ENCODE results near the gene RADX. TPM values are rescaled to one million over a fixed set of nuclear protein-coding genes. Genes with fewer than 3 reads are reported as not detected.

RADX gene
- total RNA-seq, 4 donors from 2014 or later = 1.6 to 34.0 (median 5.3) TPM

DNA sequence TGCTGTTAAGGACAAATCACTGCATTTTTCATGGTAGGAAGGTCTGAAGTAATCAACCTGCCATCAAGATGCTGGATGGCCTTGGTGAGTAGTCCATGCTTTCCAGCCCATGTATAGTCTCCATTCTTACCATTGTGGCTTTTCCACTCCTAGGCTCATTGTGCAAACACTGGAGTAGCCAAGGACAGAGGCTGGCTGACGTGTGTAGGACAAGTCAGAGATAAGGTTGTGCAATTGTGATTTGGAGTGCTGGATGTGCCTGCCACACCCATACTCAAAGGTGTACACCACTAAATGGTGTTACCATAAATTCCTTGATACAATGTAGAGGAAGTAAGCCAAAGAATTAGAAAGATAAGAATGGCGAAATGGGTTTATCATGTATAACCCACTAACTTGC is 26.3 kb upstream of the RADX start:
- no peak overlapping the region for H3K27ac ChIP-seq
- no peak overlapping the region for H3K4me3 ChIP-seq
- TF ChIP-seq POLR2A (IDR thresholded peaks at IDR 0.05) (no peak), POLR2AphosphoS5 (IDR thresholded peaks at IDR 0.05) (no peak), EP300 (IDR thresholded peaks at IDR 0.05) (no peak)
- TF ChIP-seq, protein P1, sequence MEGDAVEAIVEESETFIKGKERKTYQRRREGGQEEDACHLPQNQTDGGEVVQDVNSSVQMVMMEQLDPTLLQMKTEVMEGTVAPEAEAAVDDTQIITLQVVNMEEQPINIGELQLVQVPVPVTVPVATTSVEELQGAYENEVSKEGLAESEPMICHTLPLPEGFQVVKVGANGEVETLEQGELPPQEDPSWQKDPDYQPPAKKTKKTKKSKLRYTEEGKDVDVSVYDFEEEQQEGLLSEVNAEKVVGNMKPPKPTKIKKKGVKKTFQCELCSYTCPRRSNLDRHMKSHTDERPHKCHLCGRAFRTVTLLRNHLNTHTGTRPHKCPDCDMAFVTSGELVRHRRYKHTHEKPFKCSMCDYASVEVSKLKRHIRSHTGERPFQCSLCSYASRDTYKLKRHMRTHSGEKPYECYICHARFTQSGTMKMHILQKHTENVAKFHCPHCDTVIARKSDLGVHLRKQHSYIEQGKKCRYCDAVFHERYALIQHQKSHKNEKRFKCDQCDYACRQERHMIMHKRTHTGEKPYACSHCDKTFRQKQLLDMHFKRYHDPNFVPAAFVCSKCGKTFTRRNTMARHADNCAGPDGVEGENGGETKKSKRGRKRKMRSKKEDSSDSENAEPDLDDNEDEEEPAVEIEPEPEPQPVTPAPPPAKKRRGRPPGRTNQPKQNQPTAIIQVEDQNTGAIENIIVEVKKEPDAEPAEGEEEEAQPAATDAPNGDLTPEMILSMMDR (IDR thresholded peaks at IDR 0.05) = no peak
- H3K27me3 ChIP-seq = no peaks in the 10 kb centered on the region
- H3K9me3 ChIP-seq = no peaks in the 10 kb centered on the region
- no peak for DNase-seq (ENCODE audit: low spot score in 2 of 2)
- no peaks in the 10 kb centered on the region for H3K4me1 ChIP-seq
- H3K36me3 ChIP-seq = no peaks in the 10 kb centered on the region
- 59% methylated on average over 2 of the region's 2 CpGs for WGBS

DNA sequence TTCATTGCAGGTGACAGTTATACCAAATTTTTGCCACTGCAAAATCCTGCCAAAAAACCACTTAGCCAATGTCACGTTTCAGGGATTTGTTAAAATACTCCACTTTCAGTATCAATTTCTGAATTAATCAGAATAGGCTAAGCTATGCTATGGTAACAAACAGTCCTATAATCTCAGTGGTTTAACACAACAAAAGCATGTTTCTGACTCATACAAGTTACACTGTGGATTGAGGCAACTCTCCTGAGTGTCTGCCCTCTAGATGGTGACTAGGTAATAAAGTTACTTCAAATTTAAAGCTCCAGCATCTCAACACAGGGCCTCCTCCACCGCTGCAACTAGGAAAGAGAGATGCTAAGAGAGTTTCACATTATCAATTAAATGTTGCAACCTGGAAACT is 23.0 kb upstream of the RADX start:
- Histone ChIP-seq H3K36me3 (no peaks in the 10 kb centered on the region), H3K4me3 (no peak overlapping the region), H3K27me3 (no peaks in the 10 kb centered on the region), H3K27ac (no peak overlapping the region), H3K4me1 (no peaks in the 10 kb centered on the region), H3K9me3 (no peaks in the 10 kb centered on the region)
- no peak for DNase-seq (ENCODE audit: low spot score in 2 of 2)
- TF ChIP-seq POLR2A (IDR thresholded peaks at IDR 0.05) (no peak), EP300 (IDR thresholded peaks at IDR 0.05) (no peak), POLR2AphosphoS5 (IDR thresholded peaks at IDR 0.05) (no peak)
- TF ChIP-seq, protein P1 (IDR thresholded peaks at IDR 0.05) = no peak
- 56% methylated on average over 2 of the region's 2 CpGs for WGBS

DNA sequence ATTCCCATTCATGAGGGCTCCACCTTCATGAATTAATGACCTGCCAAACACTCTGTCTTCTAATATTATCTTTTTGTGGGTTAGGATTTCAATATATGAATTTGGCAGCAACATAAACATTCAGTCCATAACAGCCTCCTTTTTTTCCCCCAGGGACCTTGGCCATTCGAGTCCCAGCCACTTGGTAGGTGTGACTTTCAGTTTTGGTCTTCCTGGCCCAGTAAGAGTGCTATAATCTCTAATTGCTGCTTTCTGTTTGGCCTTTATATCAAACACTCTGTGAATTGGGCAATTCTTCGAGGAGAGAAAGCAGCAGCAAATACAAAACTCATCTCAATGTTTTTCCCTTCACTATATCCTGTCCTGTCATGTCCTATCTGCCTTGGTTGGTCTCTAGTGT is 12.4 kb upstream of the RADX start:
- H3K4me3 ChIP-seq = no peak overlapping the region
- DNase-seq (ENCODE audit: low spot score in 2 of 2) = no peak
- no peaks in the 10 kb centered on the region for H3K27me3 ChIP-seq
- TF ChIP-seq, protein P1 (IDR thresholded peaks at IDR 0.05) = no peak
- no peak for TF ChIP-seq EP300 (IDR thresholded peaks at IDR 0.05)
- H3K4me1 ChIP-seq = no peaks in the 10 kb centered on the region
- H3K27ac ChIP-seq = no peak overlapping the region
- no peaks in the 10 kb centered on the region for H3K36me3 ChIP-seq
- no peaks in the 10 kb centered on the region for H3K9me3 ChIP-seq
- WGBS = 54% methylated on average over 2 of the region's 2 CpGs

DNA sequence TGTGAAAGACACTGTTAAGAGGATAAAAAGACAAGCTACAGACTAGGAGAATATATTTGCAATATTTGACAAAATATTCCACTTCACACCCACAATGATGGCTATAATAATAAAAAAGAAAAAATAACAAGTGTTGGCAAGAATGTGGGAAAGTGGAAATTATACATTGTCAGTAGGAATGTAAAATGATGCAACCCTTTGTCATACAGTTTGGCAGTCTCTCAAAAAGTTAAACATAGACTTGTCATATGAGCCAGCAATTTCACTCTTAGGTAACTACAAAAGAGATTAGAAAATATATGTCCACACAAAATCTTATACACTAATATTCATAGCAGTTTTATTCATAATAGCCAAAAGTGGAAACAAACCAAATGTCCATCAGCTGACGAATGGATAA is 5.2 kb upstream of the RADX start:
- H3K27ac ChIP-seq = no peak overlapping the region
- H3K27me3 ChIP-seq = no peaks in the 10 kb centered on the region
- TF ChIP-seq, protein P1 (IDR thresholded peaks at IDR 0.05) = no peak
- TF ChIP-seq POLR2A (IDR thresholded peaks at IDR 0.05) = no peak
- no peak for TF ChIP-seq POLR2AphosphoS5 (IDR thresholded peaks at IDR 0.05)
- TF ChIP-seq EP300 (IDR thresholded peaks at IDR 0.05) = no peak
- H3K4me3 ChIP-seq = no peak overlapping the region
- no peaks in the 10 kb centered on the region for H3K9me3 ChIP-seq
- H3K4me1 ChIP-seq = no peaks in the 10 kb centered on the region
- no peaks in the 10 kb centered on the region for H3K36me3 ChIP-seq
- no peak for DNase-seq (ENCODE audit: low spot score in 2 of 2)
- 62% methylated on average over 1 of the region's 1 CpG for WGBS

DNA sequence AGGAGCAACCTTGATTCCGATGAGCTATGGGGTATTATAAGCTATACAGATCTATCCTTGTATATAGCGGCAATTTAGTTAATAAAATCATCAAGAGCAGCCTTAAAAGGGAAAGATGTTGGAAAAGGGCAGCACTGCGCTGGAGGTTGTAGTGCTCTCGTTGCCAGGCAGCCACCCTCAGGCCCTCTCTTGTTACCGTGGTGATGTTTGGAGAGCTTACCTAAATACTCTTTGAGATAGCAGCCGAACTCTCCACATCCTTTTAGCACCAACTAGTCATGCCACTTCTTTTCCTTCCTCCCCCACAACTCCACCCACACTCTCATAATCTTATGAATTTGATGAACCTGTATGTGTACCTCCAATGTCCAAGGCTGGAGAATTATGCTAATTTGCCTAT is 3.8 kb upstream of the RADX start:
- no peaks in the 10 kb centered on the region for H3K36me3 ChIP-seq
- no peak for TF ChIP-seq POLR2A (IDR thresholded peaks at IDR 0.05)
- TF ChIP-seq, protein P1 (IDR thresholded peaks at IDR 0.05) = no peak
- no peak for TF ChIP-seq EP300 (IDR thresholded peaks at IDR 0.05)
- TF ChIP-seq POLR2AphosphoS5 (IDR thresholded peaks at IDR 0.05) = no peak
- 53% methylated on average over 6 of the region's 6 CpGs for WGBS
- no peaks in the 10 kb centered on the region for H3K27me3 ChIP-seq
- DNase-seq (ENCODE audit: low spot score in 2 of 2) = no peak
- no peak overlapping the region for H3K4me3 ChIP-seq
- peaks cover 8% of the 10 kb centered on the region for H3K4me1 ChIP-seq
- H3K27ac ChIP-seq = no peak overlapping the region
- H3K9me3 ChIP-seq = no peaks in the 10 kb centered on the region

Measured in suprapubic skin (tissue), 4 donors.